ENCODE measurements around the gene LCMT2. TPM values are rescaled to one million over a fixed set of nuclear protein-coding genes. Genes with fewer than 3 reads are reported as not detected.

LCMT2 gene
- total and polyA plus RNA-seq, 8 donors: under 0.01 to 6.4 (median 2.5) TPM

- Histone ChIP-seq H3K36me3 (peaks cover 43 to 100% (median 80%) of the 10 kb centered on the region in 4 donors), H3K27me3 (no peaks in the 10 kb centered on the region), H3K4me1 (no peaks in the 10 kb centered on the region), H3K9me3 (peaks cover 27 to 76% (median 57%) of the 10 kb centered on the region in 4 donors), H3K27ac (no peak overlapping the region), H3K4me3 (no peak overlapping the region)
- TF ChIP-seq EP300 (IDR thresholded peaks at IDR 0.05) (no peak), POLR2AphosphoS5 (IDR thresholded peaks at IDR 0.05) (no peak), POLR2A (IDR thresholded peaks at IDR 0.05) (no peak), CTCF (IDR thresholded peaks at IDR 0.05) (no peak)
- DNase-seq: no peak
- WGBS, 5 donors: 86 to 98% (median 96%) methylated on average over 4 of the region's 4 CpGs
- intact Hi-C loops (cut with DNase I; ENCODE audit: low total_unique reads): no loop called here
Measured at GRCh38 chr15:43360821-43361220, 30.4 kb upstream of the LCMT2 start.

GRCh38 chr15:43352693-43353382 lies 22.5 kb upstream of the LCMT2 start:
- H3K9me3 ChIP-seq: peaks cover 0 to 5% (median 0%) of the 10 kb centered on the region in 4 donors
- H3K4me3 ChIP-seq: no peak overlapping the region
- H3K27ac ChIP-seq: no peak overlapping the region
- H3K4me1 ChIP-seq: no peaks in the 10 kb centered on the region
- TF ChIP-seq CTCF (IDR thresholded peaks at IDR 0.05) (no peak), POLR2A (IDR thresholded peaks at IDR 0.05) (no peak), EP300 (IDR thresholded peaks at IDR 0.05) (no peak), POLR2AphosphoS5 (IDR thresholded peaks at IDR 0.05) (no peak)
- H3K36me3 ChIP-seq: peaks cover 6 to 82% (median 40%) of the 10 kb centered on the region in 4 donors
- 85 to 94% (median 90%) methylated on average over 2 of the region's 2 CpGs for WGBS, 5 donors
- no peaks in the 10 kb centered on the region for H3K27me3 ChIP-seq
- no peak for DNase-seq
- intact Hi-C loops (cut with DNase I; ENCODE audit: low total_unique reads): no loop called here

GRCh38 chr15:43347114-43347513 lies 16.7 kb upstream of the LCMT2 start:
- H3K27me3 ChIP-seq: no peaks in the 10 kb centered on the region
- no peaks in the 10 kb centered on the region for H3K4me1 ChIP-seq
- H3K9me3 ChIP-seq: no peaks in the 10 kb centered on the region
- no peak for DNase-seq
- intact Hi-C loops (cut with DNase I; ENCODE audit: low total_unique reads): no loop called here
- peaks cover 2 to 88% (median 62%) of the 10 kb centered on the region in 4 donors for H3K36me3 ChIP-seq
- WGBS, 5 donors: 79 to 87% (median 81%) methylated on average over 3 of the region's 3 CpGs
- TF ChIP-seq POLR2AphosphoS5 (IDR thresholded peaks at IDR 0.05) (no peak), POLR2A (IDR thresholded peaks at IDR 0.05) (no peak), EP300 (IDR thresholded peaks at IDR 0.05) (no peak), CTCF (IDR thresholded peaks at IDR 0.05) (no peak)
- H3K27ac ChIP-seq: no peak overlapping the region
- no peak overlapping the region for H3K4me3 ChIP-seq

- intact Hi-C loops (cut with DNase I; ENCODE audit: low total_unique reads): no loop called here
- TF ChIP-seq POLR2A (IDR thresholded peaks at IDR 0.05): no peak
- no peak for TF ChIP-seq CTCF (IDR thresholded peaks at IDR 0.05)
- TF ChIP-seq POLR2AphosphoS5 (IDR thresholded peaks at IDR 0.05): no peak
- TF ChIP-seq EP300 (IDR thresholded peaks at IDR 0.05): no peak
- H3K4me3 ChIP-seq: no peak overlapping the region
- no peaks in the 10 kb centered on the region for H3K27me3 ChIP-seq
- H3K36me3 ChIP-seq: peaks cover 0 to 83% (median 58%) of the 10 kb centered on the region in 4 donors
- 93 to 97% (median 93%) methylated on average over 2 of the region's 2 CpGs for WGBS, 5 donors
- no peak for DNase-seq
- no peaks in the 10 kb centered on the region for H3K9me3 ChIP-seq
- H3K27ac ChIP-seq: no peak overlapping the region
- no peaks in the 10 kb centered on the region for H3K4me1 ChIP-seq
Measured at GRCh38 chr15:43346305-43346704, 15.9 kb upstream of the LCMT2 start.

Measured in stomach (tissue), 9 donors.